ENCODE measurements around the gene SLC25A11. TPM values are rescaled to one million over a fixed set of nuclear protein-coding genes. Genes with fewer than 3 reads are reported as not detected.

The SLC25A11 gene
- total RNA-seq, 1 experiment from 2014 or later = 43.9 TPM

GRCh38 chr17:4900231-4901107 lies 39.4 kb downstream of the SLC25A11 start:
- Histone ChIP-seq H3K36me3 (no peaks in the 10 kb centered on the region), H3K27ac (no peak overlapping the region), H3K27me3 (no peaks in the 10 kb centered on the region), H3K9me3 (replicated peaks) (no peaks in the 10 kb centered on the region), H3K4me1 (peaks cover 6% of the 10 kb centered on the region), H3K4me3 (no peak overlapping the region)
- DNase-seq = no peak

- DNase-seq = no peak
- H3K36me3 ChIP-seq = no peaks in the 10 kb centered on the region
These were observed 40.3 kb downstream of the SLC25A11 start, which contains the start of gene C17orf107 for GRCh38 chr17:4899341-4900230. C17orf107 (plus strand) TSS chr17:4899536; CDS start chr17:4899763, 227 bp downstream.

GRCh38 chr17:4898927-4899326 lies 40.9 kb downstream of the SLC25A11 start:
- H3K4me3 ChIP-seq = no peak overlapping the region
- H3K36me3 ChIP-seq = no peaks in the 10 kb centered on the region
- H3K27me3 ChIP-seq = no peaks in the 10 kb centered on the region
- no peaks in the 10 kb centered on the region for H3K9me3 ChIP-seq (replicated peaks)
- DNase-seq = no peak
- H3K4me1 ChIP-seq = peaks cover 6% of the 10 kb centered on the region
- H3K27ac ChIP-seq = no peak overlapping the region

More at GRCh38 chr17:4899341-4900230, 40.3 kb downstream of the SLC25A11 start, which contains the start of gene C17orf107:
- H3K9me3 ChIP-seq (replicated peaks) = no peaks in the 10 kb centered on the region
- H3K4me1 ChIP-seq = peaks cover 6% of the 10 kb centered on the region
- no peak within 1 kb of the TSS for H3K27ac ChIP-seq
- no peak within 1 kb of the TSS for H3K4me3 ChIP-seq
- H3K27me3 ChIP-seq = no peaks in the 10 kb centered on the region

- H3K4me1 ChIP-seq = peaks cover 6% of the 10 kb centered on the region
- H3K36me3 ChIP-seq = no peaks in the 10 kb centered on the region
- no peaks in the 10 kb centered on the region for H3K9me3 ChIP-seq (replicated peaks)
- H3K4me3 ChIP-seq = no peak overlapping the region
- H3K27me3 ChIP-seq = no peaks in the 10 kb centered on the region
- DNase-seq = no peak
- H3K27ac ChIP-seq = no peak overlapping the region
These were observed 41.5 kb downstream of the SLC25A11 start for GRCh38 chr17:4898351-4898750.

DNA sequence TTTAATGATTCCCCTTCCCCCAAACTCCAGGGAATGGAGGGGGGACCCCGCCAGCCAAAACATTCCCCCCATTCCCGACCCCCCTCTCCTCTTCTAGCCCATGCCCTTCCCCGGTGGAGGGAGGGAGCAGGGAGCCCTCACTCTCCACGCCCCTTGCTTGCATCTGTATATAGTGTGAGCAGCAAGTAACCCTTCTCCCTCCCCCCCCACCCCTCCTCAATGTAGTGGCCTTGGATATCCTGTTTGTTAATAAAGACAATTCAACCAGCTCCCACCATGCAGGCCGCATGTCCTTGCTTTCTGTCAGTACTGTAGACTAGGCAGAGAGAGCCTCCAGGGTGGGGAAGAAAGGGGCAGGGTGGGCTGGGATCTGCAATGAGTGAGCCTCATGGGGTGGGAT lies 42.1 kb downstream of the SLC25A11 start:
- Histone ChIP-seq H3K9me3 (replicated peaks) (no peaks in the 10 kb centered on the region), H3K4me3 (no peak overlapping the region), H3K4me1 (peaks cover under 1% of the 10 kb centered on the region; the same call in 1 of the 2 replicates), H3K27ac (no peak overlapping the region), H3K36me3 (no peaks in the 10 kb centered on the region), H3K27me3 (no peaks in the 10 kb centered on the region)
- no peak for DNase-seq

GRCh38 chr17:4897198-4897687 lies 42.6 kb downstream of the SLC25A11 start:
- no peaks in the 10 kb centered on the region for H3K9me3 ChIP-seq (replicated peaks)
- H3K27me3 ChIP-seq = no peaks in the 10 kb centered on the region
- H3K36me3 ChIP-seq = no peaks in the 10 kb centered on the region
- H3K27ac ChIP-seq = no peak overlapping the region
- DNase-seq = no peak
- no peak overlapping the region for H3K4me3 ChIP-seq
- H3K4me1 ChIP-seq = no peaks in the 10 kb centered on the region

DNA sequence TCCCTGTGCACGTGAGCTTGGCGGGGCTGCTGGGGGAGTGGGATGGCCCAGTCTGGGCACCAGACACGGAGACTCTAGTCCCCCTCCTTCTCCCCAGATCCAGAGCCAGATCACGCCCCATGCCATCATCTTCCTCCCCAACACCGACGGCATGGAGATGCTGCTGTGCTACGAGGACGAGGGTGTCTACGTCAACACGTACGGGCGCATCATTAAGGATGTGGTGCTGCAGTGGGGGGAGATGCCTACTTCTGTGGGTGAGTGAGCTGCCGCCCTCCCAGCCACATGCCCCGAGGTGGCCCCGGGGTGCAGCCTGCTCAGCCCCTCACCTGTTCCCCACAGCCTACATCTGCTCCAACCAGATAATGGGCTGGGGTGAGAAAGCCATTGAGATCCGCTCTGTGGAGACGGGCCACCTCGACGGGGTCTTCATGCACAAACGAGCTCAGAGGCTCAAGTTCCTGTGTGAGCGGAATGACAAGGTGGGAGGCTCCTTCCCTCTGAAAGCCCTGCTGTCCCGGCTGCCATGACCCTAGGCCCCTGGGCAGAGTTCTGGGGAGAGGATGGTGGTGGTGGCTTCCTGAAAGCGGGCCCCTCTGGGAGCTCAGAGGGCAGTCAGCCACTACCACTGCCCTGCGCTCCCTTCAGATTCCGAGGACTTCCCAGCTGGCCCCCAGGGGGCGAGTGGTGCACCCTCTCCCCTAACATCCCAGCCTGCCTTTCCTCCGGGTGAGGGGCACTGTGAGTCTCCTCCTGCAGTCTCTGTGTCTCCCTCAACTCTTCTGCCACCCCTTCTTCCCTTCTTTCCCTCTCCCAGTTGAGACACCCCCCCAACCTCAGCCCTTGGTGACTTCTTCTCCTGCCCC lies 43.3 kb downstream of the SLC25A11 start:
- DNase-seq = no peak
- Histone ChIP-seq H3K27me3 (no peaks in the 10 kb centered on the region), H3K4me3 (no peak overlapping the region), H3K36me3 (no peaks in the 10 kb centered on the region), H3K27ac (no peak overlapping the region), H3K9me3 (replicated peaks) (no peaks in the 10 kb centered on the region), H3K4me1 (no peaks in the 10 kb centered on the region)

DNA sequence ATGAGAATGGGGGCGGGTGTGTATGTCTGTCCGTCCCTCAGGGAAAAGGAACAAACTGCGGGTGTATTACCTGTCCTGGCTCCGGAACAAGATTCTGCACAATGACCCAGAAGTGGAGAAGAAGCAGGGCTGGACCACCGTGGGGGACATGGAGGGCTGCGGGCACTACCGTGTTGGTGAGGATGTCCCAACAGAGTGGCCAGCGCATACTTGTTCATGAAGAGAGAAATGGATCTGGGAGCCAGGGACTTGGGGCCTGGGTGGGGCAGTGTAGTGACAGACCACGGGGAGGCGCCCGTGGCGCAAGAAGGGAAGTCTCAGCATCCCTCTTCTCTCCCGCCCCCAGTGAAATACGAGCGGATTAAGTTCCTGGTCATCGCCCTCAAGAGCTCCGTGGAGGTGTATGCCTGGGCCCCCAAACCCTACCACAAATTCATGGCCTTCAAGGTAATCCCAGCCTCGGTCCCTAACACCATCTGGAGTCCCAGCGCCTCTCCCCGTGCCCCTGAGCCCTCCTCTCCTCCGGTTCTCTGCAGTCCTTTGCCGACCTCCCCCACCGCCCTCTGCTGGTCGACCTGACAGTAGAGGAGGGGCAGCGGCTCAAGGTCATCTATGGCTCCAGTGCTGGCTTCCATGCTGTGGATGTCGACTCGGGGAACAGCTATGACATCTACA lies 44.1 kb downstream of the SLC25A11 start:
- no peaks in the 10 kb centered on the region for H3K9me3 ChIP-seq (replicated peaks)
- H3K27me3 ChIP-seq = no peaks in the 10 kb centered on the region
- no peaks in the 10 kb centered on the region for H3K4me1 ChIP-seq
- H3K36me3 ChIP-seq = no peaks in the 10 kb centered on the region
- no peak overlapping the region for H3K27ac ChIP-seq
- no peak for DNase-seq
- no peak overlapping the region for H3K4me3 ChIP-seq

- Histone ChIP-seq H3K27me3 (no peaks in the 10 kb centered on the region), H3K36me3 (no peaks in the 10 kb centered on the region), H3K4me3 (no peak overlapping the region), H3K27ac (no peak overlapping the region), H3K9me3 (replicated peaks) (no peaks in the 10 kb centered on the region), H3K4me1 (no peaks in the 10 kb centered on the region)
- DNase-seq = no peak
These were observed 44.7 kb downstream of the SLC25A11 start for GRCh38 chr17:4895121-4895520.

- Histone ChIP-seq H3K4me1 (no peaks in the 10 kb centered on the region), H3K27me3 (no peaks in the 10 kb centered on the region), H3K36me3 (no peaks in the 10 kb centered on the region), H3K9me3 (replicated peaks) (no peaks in the 10 kb centered on the region), H3K27ac (no peak overlapping the region), H3K4me3 (no peak overlapping the region)
- no peak for DNase-seq
These were observed 45.9 kb downstream of the SLC25A11 start for GRCh38 chr17:4893721-4894560.

- Histone ChIP-seq H3K4me1 (no peaks in the 10 kb centered on the region), H3K4me3 (no peak overlapping the region), H3K36me3 (no peaks in the 10 kb centered on the region), H3K9me3 (replicated peaks) (no peaks in the 10 kb centered on the region), H3K27ac (no peak overlapping the region), H3K27me3 (no peaks in the 10 kb centered on the region)
- DNase-seq = no peak
These were observed 46.6 kb downstream of the SLC25A11 start for GRCh38 chr17:4893272-4893671.

- H3K27me3 ChIP-seq = no peaks in the 10 kb centered on the region
- no peak overlapping the region for H3K27ac ChIP-seq
- H3K4me1 ChIP-seq = no peaks in the 10 kb centered on the region
- no peaks in the 10 kb centered on the region for H3K9me3 ChIP-seq (replicated peaks)
- H3K4me3 ChIP-seq = no peak overlapping the region
- no peak for DNase-seq
- no peaks in the 10 kb centered on the region for H3K36me3 ChIP-seq
These were observed 47.2 kb downstream of the SLC25A11 start for GRCh38 chr17:4892499-4893221.

All from SJCRH30 (cell line).